ENCODE measurements around the gene GART. TPM values are rescaled to one million over a fixed set of nuclear protein-coding genes. Genes with fewer than 3 reads are reported as not detected.
A peak's percentile ranks its signal among the peaks of the same experiment; 100 is the strongest.

The GART gene
- total and polyA plus RNA-seq, 12 donors: 15.1 to 80.8 (median 59.5) TPM

DNA sequence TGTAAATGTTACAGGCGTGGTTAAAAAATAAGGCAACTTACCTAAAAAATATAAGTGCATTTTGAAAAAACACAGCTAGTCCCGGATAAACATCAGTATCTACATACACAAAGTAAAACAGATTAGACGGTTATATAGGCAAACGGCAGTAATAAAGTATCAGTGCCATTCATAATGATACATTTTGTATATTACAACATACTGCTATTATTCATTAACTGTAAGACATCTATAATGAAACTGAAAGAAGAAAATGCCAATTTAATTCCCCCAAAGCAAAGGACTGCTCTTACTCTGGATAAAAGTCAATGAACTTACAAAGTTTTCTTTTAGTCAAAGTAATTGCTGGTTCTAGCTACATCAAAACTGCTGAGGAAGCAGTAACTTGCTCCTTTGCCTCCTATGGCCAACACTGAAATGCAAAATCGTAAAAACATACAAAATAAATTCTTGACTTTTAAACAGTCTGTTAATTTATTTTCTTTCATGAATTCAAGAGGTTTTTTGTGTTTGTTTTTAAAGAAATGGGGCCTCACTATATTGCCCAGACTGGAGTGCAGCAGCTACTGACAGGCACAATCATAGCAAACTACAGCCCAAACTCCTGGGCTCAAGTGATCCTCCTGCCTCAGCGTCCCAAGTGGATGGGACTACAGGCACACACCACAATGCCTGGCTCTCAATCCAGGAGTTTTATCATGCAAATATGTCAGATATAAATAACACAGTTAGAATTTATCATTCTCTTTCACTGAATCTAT, 86.1 kb downstream of the GART start:
- intact Hi-C loops (cut with DNase I): no loop called here
- H3K4me1 ChIP-seq (replicated peaks in 1 of 2): no peaks in the 10 kb centered on the region
- WGBS, 4 donors: 80 to 87% (median 83%) methylated on average over 6 of the region's 6 CpGs
- DNase-seq: peak in 1 of 7 donors; percentile 14
- no peak overlapping the region for H3K4me3 ChIP-seq
- no peaks in the 10 kb centered on the region for H3K9me3 ChIP-seq (replicated peaks in 1 of 3)
- peaks cover 0 to 21% of the 10 kb centered on the region in 2 donors for H3K36me3 ChIP-seq (replicated peaks in 1 of 2)
- no peak for TF ChIP-seq POLR2A (IDR thresholded peaks at IDR 0.05)
- TF ChIP-seq, protein P1, sequence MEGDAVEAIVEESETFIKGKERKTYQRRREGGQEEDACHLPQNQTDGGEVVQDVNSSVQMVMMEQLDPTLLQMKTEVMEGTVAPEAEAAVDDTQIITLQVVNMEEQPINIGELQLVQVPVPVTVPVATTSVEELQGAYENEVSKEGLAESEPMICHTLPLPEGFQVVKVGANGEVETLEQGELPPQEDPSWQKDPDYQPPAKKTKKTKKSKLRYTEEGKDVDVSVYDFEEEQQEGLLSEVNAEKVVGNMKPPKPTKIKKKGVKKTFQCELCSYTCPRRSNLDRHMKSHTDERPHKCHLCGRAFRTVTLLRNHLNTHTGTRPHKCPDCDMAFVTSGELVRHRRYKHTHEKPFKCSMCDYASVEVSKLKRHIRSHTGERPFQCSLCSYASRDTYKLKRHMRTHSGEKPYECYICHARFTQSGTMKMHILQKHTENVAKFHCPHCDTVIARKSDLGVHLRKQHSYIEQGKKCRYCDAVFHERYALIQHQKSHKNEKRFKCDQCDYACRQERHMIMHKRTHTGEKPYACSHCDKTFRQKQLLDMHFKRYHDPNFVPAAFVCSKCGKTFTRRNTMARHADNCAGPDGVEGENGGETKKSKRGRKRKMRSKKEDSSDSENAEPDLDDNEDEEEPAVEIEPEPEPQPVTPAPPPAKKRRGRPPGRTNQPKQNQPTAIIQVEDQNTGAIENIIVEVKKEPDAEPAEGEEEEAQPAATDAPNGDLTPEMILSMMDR (IDR thresholded peaks at IDR 0.05): no peak
- H3K27ac ChIP-seq: no peak overlapping the region
- no peaks in the 10 kb centered on the region for H3K27me3 ChIP-seq

Other genes with a start within 250 kb of the GART start
- 10 to 100 TPM; 18.1 to 71.2 (median 38.0) TPM for gene IFNAR1, start 217.1 kb downstream of the GART start, total RNA-seq
- 10 to 100 TPM in 1 of 3 donors, 1 to 10 TPM in 2; 7.3 to 36.4 (median 8.8) TPM for gene IFNAR1, start 217.1 kb downstream of the GART start, polyA plus RNA-seq
- gene IFNGR2, start 138.7 kb downstream of the GART start, total RNA-seq: 10 to 100 TPM; 44.5 to 75.8 (median 60.8) TPM
- gene IFNGR2, start 138.7 kb downstream of the GART start, polyA plus RNA-seq: 10 to 100 TPM; 50.3 to 87.4 (median 57.4) TPM
- gene TMEM50B, start 62.1 kb downstream of the GART start, total RNA-seq: 10 to 100 TPM; 27.7 to 85.5 (median 41.4) TPM
- 100 to 1,000 TPM in 1 of 3 donors, 10 to 100 TPM in 2; 45.3 to 122 (median 53.3) TPM for gene TMEM50B, start 62.1 kb downstream of the GART start, polyA plus RNA-seq
- gene DNAJC28, start 50.4 kb downstream of the GART start, total RNA-seq: 1 to 10 TPM; 2.4 to 9.1 (median 4.1) TPM
- gene DNAJC28, start 50.4 kb downstream of the GART start, polyA plus RNA-seq: 1 to 10 TPM; 2.4 to 6.8 (median 3.3) TPM
- 100 to 1,000 TPM; 128 to 263 (median 204) TPM for gene SON, start 921 bp upstream of the GART start, total RNA-seq
- 100 to 1,000 TPM; 246 to 386 (median 284) TPM for gene SON, start 921 bp upstream of the GART start, polyA plus RNA-seq
- gene DONSON, start 46.6 kb upstream of the GART start, total RNA-seq: 10 to 100 TPM in 1 of 9 donors, 1 to 10 TPM in 8; 3.3 to 12.3 (median 5.0) TPM
- gene DONSON, start 46.6 kb upstream of the GART start, polyA plus RNA-seq: 10 to 100 TPM in 2 of 3 donors, 1 to 10 TPM in 1; 8.2 to 34.3 (median 12.1) TPM
- 10 to 100 TPM; 14.0 to 37.4 (median 26.4) TPM for gene CRYZL1, start 99.6 kb upstream of the GART start, total RNA-seq
- 10 to 100 TPM; 35.8 to 69.5 (median 39.0) TPM for gene CRYZL1, start 99.6 kb upstream of the GART start, polyA plus RNA-seq
- 10 to 100 TPM; 31.6 to 60.5 (median 38.1) TPM for gene ITSN1, start 100.4 kb upstream of the GART start, total RNA-seq
- 10 to 100 TPM; 20.0 to 39.7 (median 34.7) TPM for gene ITSN1, start 100.4 kb upstream of the GART start, polyA plus RNA-seq

Measured in adrenal gland (tissue), 12 donors.